Thoracic aorta (tissue), 2 donors: ENCODE data around the gene AZI2. TPM values are rescaled to one million over a fixed set of nuclear protein-coding genes. Genes with fewer than 3 reads are reported as not detected.

Experiments
- ATAC-seq: fragments of 150-250 bp; one replicate; pipeline ENCODE4 v1.8.0; 2017; ENCODE audit warnings: low read depth; ENCODE audit not compliant: insufficient number of reproducible peaks, low FRiP score
- DNase-seq: peaks from one replicate; pipeline ENCODE4 v3.0.0-alpha.2; 2020; ENCODE audit warnings: low spot score
- H3K27ac ChIP-seq, 2 donors: fragments of 200-600 bp; sonication (generic); 1 replicate in 1 of 2; 2 replicates in 1 of 2; pipeline ENCODE4 v1.5.1; 2016; ENCODE audit warnings: mild to moderate bottlenecking in 2 of 2, moderate library complexity in 2 of 2
- H3K27me3 ChIP-seq: fragments of 200-600 bp; sonication (generic); replicated peaks from 2 replicates; pipeline ENCODE4 v1.6.0; 2016; ENCODE audit warnings: mild to moderate bottlenecking; ENCODE audit not compliant: insufficient read depth
- H3K36me3 ChIP-seq: fragments of 200-600 bp; sonication (generic); one replicate; pipeline ENCODE4 v1.5.1; 2016
- H3K4me1 ChIP-seq, 2 donors: fragments of 200-600 bp; sonication (generic); 1 replicate in 1 of 2; 2 replicates in 1 of 2; pipeline versions ENCODE4 v1.5.1 to v1.6.0; 2016; ENCODE audit warnings: low read depth in 2 of 2, mild to moderate bottlenecking in 1 of 2; ENCODE audit not compliant: control insufficient read depth in 1 of 2
- H3K4me3 ChIP-seq: fragments of 200-600 bp; sonication (generic); 2 replicates; pipeline ENCODE4 v1.5.1; 2016; ENCODE audit warnings: mild to moderate bottlenecking
- H3K9me3 ChIP-seq: fragments of 200-600 bp; sonication (generic); 2 replicates; pipeline ENCODE4 v1.5.1; 2016
- CTCF ChIP-seq: fragments of 200-600 bp; sonication (generic); IDR thresholded peaks from one replicate; pipeline ENCODE4 v1.5.1; 2019; ENCODE audit warnings: antibody characterized with exemption
- total RNA-seq, 2 donors: library from RNA; depleted of rRNA; stranded (reverse); fragments of >200 nt; gene quantifications; one replicate each; pipeline versions ENCODE4 v1.1.0 to v1.2.3, GENCODE V29; 2016

The AZI2 gene
- total RNA-seq, 2 donors from 2014 or later, result 32.2 to 79.8 TPM

- DNase-seq (peak; percentile 82), ATAC-seq (peak; percentile 83)
- peak overlapping the region; percentile 98 to 99 for H3K27ac ChIP-seq
- H3K4me3 ChIP-seq, result peak overlapping the region; percentile 88
- H3K9me3 ChIP-seq, result peaks cover 4% of the 10 kb centered on the region
- no peaks in the 10 kb centered on the region for H3K27me3 ChIP-seq
- H3K36me3 ChIP-seq, result no peaks in the 10 kb centered on the region
- TF ChIP-seq CTCF, result no peak
- peaks cover 20 to 41% of the 10 kb centered on the region in 2 donors for H3K4me1 ChIP-seq
These were observed 377 bp downstream of the AZI2 start for GRCh38 chr3:28348265-28348628.

DNA sequence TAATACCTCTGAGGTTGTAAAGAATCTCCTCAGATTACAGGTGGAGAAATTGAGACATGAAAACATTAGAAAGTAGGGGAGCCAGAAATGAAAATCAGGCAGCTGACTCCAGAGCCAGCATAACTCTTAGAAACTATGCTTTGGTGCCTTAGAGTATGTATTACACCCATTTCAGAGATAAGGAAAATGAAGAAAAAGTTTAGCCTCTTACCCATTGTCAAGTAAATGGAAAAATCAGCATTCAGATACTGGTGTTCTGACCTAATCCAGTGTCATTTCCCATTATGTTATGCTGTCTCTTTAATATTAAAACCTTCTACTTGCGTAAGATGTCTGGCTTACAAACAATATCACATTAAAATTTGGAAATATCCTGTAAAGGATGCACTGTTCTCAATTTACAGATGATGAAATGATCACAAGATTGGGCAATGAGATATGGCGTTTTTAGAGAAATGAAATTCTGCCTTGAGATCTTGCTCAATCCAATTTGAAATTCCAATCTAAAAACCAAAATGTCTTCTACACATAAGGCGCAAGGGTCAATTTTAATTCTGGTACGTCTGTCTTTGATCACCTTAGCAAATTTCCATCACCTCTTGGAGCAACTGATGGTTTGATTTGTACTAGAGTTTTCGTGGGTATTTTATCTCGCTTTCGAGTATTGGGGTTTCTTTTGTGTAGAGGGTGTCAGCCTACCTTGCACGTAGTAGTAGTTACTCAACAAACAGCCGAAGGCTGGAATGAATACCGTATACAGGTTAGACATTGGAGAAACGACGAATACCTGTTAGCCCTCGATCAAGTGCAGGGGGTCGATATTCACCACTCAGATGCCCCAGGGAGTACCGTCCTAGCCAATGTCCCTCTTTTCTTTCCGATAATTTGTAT lies 1.0 kb downstream of the AZI2 start:
- H3K36me3 ChIP-seq, result no peaks in the 10 kb centered on the region
- H3K4me1 ChIP-seq, result peaks cover 20 to 48% of the 10 kb centered on the region in 2 donors
- H3K4me3 ChIP-seq, result peak overlapping the region; percentile 88
- ATAC-seq, result no peak
- TF ChIP-seq CTCF, result no peak
- H3K27me3 ChIP-seq, result no peaks in the 10 kb centered on the region
- H3K9me3 ChIP-seq, result peaks cover under 1% of the 10 kb centered on the region
- peak overlapping the region; percentile 98 to 99 for H3K27ac ChIP-seq
- no peak for DNase-seq

- no peaks in the 10 kb centered on the region for H3K27me3 ChIP-seq
- H3K9me3 ChIP-seq, result no peaks in the 10 kb centered on the region
- no peak overlapping the region for H3K27ac ChIP-seq
- no peaks in the 10 kb centered on the region for H3K36me3 ChIP-seq
- no peak for TF ChIP-seq CTCF
- DNase-seq, result no peak
- peaks cover 27 to 55% of the 10 kb centered on the region in 2 donors for H3K4me1 ChIP-seq
- ATAC-seq, result no peak
- H3K4me3 ChIP-seq, result no peak overlapping the region
These were observed 2.9 kb downstream of the AZI2 start for GRCh38 chr3:28345690-28346089.

- Histone ChIP-seq H3K27ac (peak overlapping the region; percentile 3 to 16), H3K9me3 (no peaks in the 10 kb centered on the region), H3K4me3 (peak overlapping the region; percentile 32), H3K36me3 (peaks cover 4% of the 10 kb centered on the region), H3K4me1 (peaks cover 22 to 50% of the 10 kb centered on the region in 2 donors), H3K27me3 (no peaks in the 10 kb centered on the region)
- DNase-seq, result no peak
- ATAC-seq, result no peak
- no peak for TF ChIP-seq CTCF
These were observed 5.5 kb downstream of the AZI2 start for GRCh38 chr3:28343144-28343543.

DNA sequence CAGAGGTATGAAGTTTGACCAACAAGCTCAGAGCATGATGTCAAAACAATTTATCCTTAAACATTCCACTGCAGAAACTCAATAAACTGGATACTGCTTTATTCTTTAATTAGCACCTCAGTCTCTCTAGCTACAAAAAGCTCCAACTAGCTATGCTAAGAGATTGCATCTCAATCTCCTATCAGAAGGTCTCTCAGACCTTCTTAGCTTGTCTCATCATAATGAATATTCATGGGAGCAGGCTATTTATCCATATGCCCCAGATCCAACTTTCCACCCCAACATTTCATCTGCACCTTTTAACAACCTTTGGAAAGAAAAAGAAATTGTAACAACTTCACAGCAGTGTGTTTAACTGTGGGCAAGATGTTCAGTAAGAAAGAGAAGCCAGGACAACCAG lies 11.4 kb downstream of the AZI2 start:
- ATAC-seq (no peak), DNase-seq (no peak)
- Histone ChIP-seq H3K27ac (no peak overlapping the region), H3K4me3 (no peak overlapping the region), H3K9me3 (no peaks in the 10 kb centered on the region), H3K27me3 (no peaks in the 10 kb centered on the region), H3K36me3 (peaks cover 10% of the 10 kb centered on the region), H3K4me1 (peaks cover 6 to 8% of the 10 kb centered on the region in 2 donors)
- TF ChIP-seq CTCF, result no peak
